ENCODE results near the gene SSRP1.
"Not testable (repeated sequence)": the region's sequence is repeated elsewhere in the genome, so short reads cannot be mapped to it uniquely, and the experiment has no call there.

Gene SSRP1

GRCh38 chr11:57300785-57301184 is 34.9 kb downstream of the SSRP1 start:
- no peak for DNase-seq

- DNase-seq = no peak
These were observed 36.4 kb downstream of the SSRP1 start for GRCh38 chr11:57299150-57299737.

GRCh38 chr11:57297221-57297620 is 38.5 kb downstream of the SSRP1 start:
- DNase-seq = no peak

- DNase-seq = not testable (repeated sequence)
These were observed 39.5 kb downstream of the SSRP1 start for GRCh38 chr11:57296205-57296604.

GRCh38 chr11:57294225-57295131 is 41.2 kb downstream of the SSRP1 start:
- DNase-seq = no peak

GRCh38 chr11:57290288-57290687 is 45.4 kb downstream of the SSRP1 start:
- DNase-seq = peak; percentile 15 to 40 (median 20)

GRCh38 chr11:57288771-57289579 is 46.7 kb downstream of the SSRP1 start:
- DNase-seq = peak in 3 of 4 experiments; percentile 30 to 45 (median 34)

- DNase-seq = no peak
These were observed 47.8 kb downstream of the SSRP1 start for GRCh38 chr11:57287884-57288283.

- no peak for DNase-seq
These were observed 52.3 kb downstream of the SSRP1 start for GRCh38 chr11:57283231-57283990.

- not testable (repeated sequence) for DNase-seq
These were observed 54.1 kb downstream of the SSRP1 start for GRCh38 chr11:57281546-57281945.

- no peak for DNase-seq
These were observed 56.6 kb downstream of the SSRP1 start for GRCh38 chr11:57279116-57279515.

GRCh38 chr11:57278721-57279095 is 57.0 kb downstream of the SSRP1 start:
- DNase-seq = no peak

- DNase-seq = peak; percentile 56 to 85 (median 78)
These were observed 57.6 kb downstream of the SSRP1 start for GRCh38 chr11:57277845-57278720.

GRCh38 chr11:57276971-57277675 is 58.6 kb downstream of the SSRP1 start:
- peak; percentile 15 to 49 (median 32) for DNase-seq

GRCh38 chr11:57276169-57276970 is 59.3 kb downstream of the SSRP1 start:
- no peak for DNase-seq
